SK-N-SH (cell line): ENCODE data around the gene PLPP2. TPM values are rescaled to one million over a fixed set of nuclear protein-coding genes. Genes with fewer than 3 reads are reported as not detected.

ENCODE experiments used
- CTCF ChIA-PET: fragments of 300-600, 350-600 bp; formaldehyde crosslinking; extraction: SDS; loops from one replicate; lab custom pipeline; 2021; lab: Yijun Ruan, JAX
- POLR2A ChIA-PET: fragments of 350-600 bp; sonication (Branson Sonifier 250); formaldehyde crosslinking; extraction: SDS; loops from one replicate; lab custom pipeline; 2020; ENCODE audit warnings: antibody characterized with exemption, inconsistent platforms; lab: Yijun Ruan, JAX
- DNase-seq: peaks from one replicate; pipeline ENCODE4 v3.0.0; 2012
- H2AFZ ChIP-seq: fragments of 200-600 bp; sonication (generic); 2 replicates; pipeline ENCODE4 v1.8.1; 2016; ENCODE audit warnings: antibody characterized with exemption, mild to moderate bottlenecking, low read depth
- H3F3A ChIP-seq: fragments of 200-600 bp; sonication (generic); replicated peaks from 2 replicates; pipeline ENCODE3; 2016; ENCODE audit warnings: antibody characterized with exemption, mild to moderate bottlenecking; ENCODE audit not compliant: insufficient read depth
- H3K27ac ChIP-seq, 2 experiments: fragments of 200-500 bp in 1 of 2; fragments of 200-600 bp in 1 of 2; sonication (Bioruptor generic) in 1 of 2; sonication (generic), shearing (Covaris generic) in 1 of 2; 2 replicates each; pipeline versions ENCODE4 v1.5.1 to v1.6.1; 2014 to 2016; ENCODE audit warnings: low read depth in 2 of 2, inconsistent platforms in 1 of 2, low read length in 1 of 2, mild to moderate bottlenecking in 1 of 2, mixed read lengths in 1 of 2
- H3K27me3 ChIP-seq: fragments of 200-600 bp; sonication (generic), shearing (Covaris generic); 2 replicates; pipeline ENCODE4 v1.6.1; 2016; ENCODE audit warnings: mixed run types; ENCODE audit not compliant: insufficient read depth
- H3K36me3 ChIP-seq, 2 experiments: fragments of 200-500 bp in 1 of 2; fragments of 200-600 bp in 1 of 2; sonication (Bioruptor generic) in 1 of 2; sonication (generic) in 1 of 2; replicated peaks in 1 of 2; 2 replicates each; pipeline versions ENCODE3 to v1.5.1; 2014 to 2016; ENCODE audit warnings: low read length in 1 of 2, mild to moderate bottlenecking in 1 of 2; ENCODE audit not compliant: insufficient read depth in 2 of 2, control insufficient read depth in 1 of 2
- H3K4me1 ChIP-seq, 2 experiments: fragments of 200-500 bp in 1 of 2; fragments of 200-600 bp in 1 of 2; sonication (Bioruptor generic) in 1 of 2; sonication (generic), shearing (Covaris generic) in 1 of 2; 2 replicates each; pipeline versions ENCODE4 v1.5.1 to v1.6.1; 2014 to 2016; ENCODE audit warnings: low read depth in 1 of 2, low read length in 1 of 2, mixed run types in 1 of 2; ENCODE audit not compliant: insufficient read depth in 2 of 2, control insufficient read depth in 1 of 2
- H3K4me2 ChIP-seq: fragments of 200-600 bp; sonication (generic), shearing (Covaris generic); 2 replicates; pipeline ENCODE4 v1.6.1; 2017; ENCODE audit warnings: mixed run types
- H3K4me3 ChIP-seq, 2 experiments: fragments of 200-500 bp in 1 of 2; fragments of 200-600 bp in 1 of 2; sonication (Bioruptor generic) in 1 of 2; sonication (generic), shearing (Covaris generic) in 1 of 2; 2 replicates each; pipeline versions ENCODE4 v1.5.1 to v1.8.1; 2014 to 2016; ENCODE audit warnings: low read depth in 2 of 2, inconsistent platforms in 1 of 2, low read length in 1 of 2, mild to moderate bottlenecking in 1 of 2, mixed read lengths in 1 of 2, moderate library complexity in 1 of 2
- H3K79me2 ChIP-seq: fragments of 200-600 bp; sonication (generic); 2 replicates; pipeline ENCODE4 v1.8.1; 2017; ENCODE audit warnings: mild to moderate bottlenecking; ENCODE audit not compliant: insufficient read depth
- H3K9ac ChIP-seq: fragments of 200-600 bp; sonication (generic); 2 replicates; pipeline ENCODE4 v1.6.1; 2017; ENCODE audit warnings: mixed run types
- H3K9me2 ChIP-seq: fragments of 200-600 bp; sonication (generic); 2 replicates; pipeline ENCODE4 v1.6.1; 2017; ENCODE audit warnings: mixed run types
- H3K9me3 ChIP-seq: fragments of 200-600 bp; sonication (generic); 2 replicates; pipeline ENCODE4 v1.6.1; 2017; ENCODE audit warnings: mixed run types, mild to moderate bottlenecking, moderate library complexity
- H4K20me1 ChIP-seq: fragments of 200-600 bp; sonication (generic); 2 replicates; pipeline ENCODE4 v1.6.1; 2017; ENCODE audit warnings: mild to moderate bottlenecking, mixed run types; ENCODE audit not compliant: insufficient read depth
- EP300 ChIP-seq, 2 experiments: IDR thresholded peaks; 2 replicates each; pipeline versions ENCODE4 v1.4.0 to v1.6.1; 2012; ENCODE audit warnings: borderline replicate concordance in 1 of 2, low read depth in 1 of 2, low read length in 1 of 2
- FOSL2 ChIP-seq: IDR thresholded peaks from 2 replicates; pipeline ENCODE4 v1.4.0; 2012; ENCODE audit warnings: low read depth, mild to moderate bottlenecking, moderate library complexity, borderline replicate concordance
- FOXJ3 ChIP-seq: sonication (generic); formaldehyde crosslinking; IDR thresholded peaks from 2 replicates; pipeline ENCODE4 v1.5.1; 2020; ENCODE audit warnings: mild to moderate bottlenecking, missing genetic modification reagents
- GABPA ChIP-seq: IDR thresholded peaks from 2 replicates; pipeline ENCODE4 v1.4.0; 2012; ENCODE audit warnings: low read depth, mild to moderate bottlenecking
- IRF3 ChIP-seq: fragments of 150-350 bp; IDR thresholded peaks from 2 replicates; pipeline ENCODE4 v1.6.1; 2016; ENCODE audit warnings: mild to moderate bottlenecking, low read depth, low read length
- JUND ChIP-seq: IDR thresholded peaks from 2 replicates; pipeline ENCODE4 v1.4.0; 2012
- MXI1 ChIP-seq: IDR thresholded peaks from 2 replicates; pipeline ENCODE4 v1.6.1; 2012; ENCODE audit warnings: mild to moderate bottlenecking, low read depth, low read length, improper control_type of control experiment
- NFIC ChIP-seq: IDR thresholded peaks from 2 replicates; pipeline ENCODE4 v1.4.0; 2012; ENCODE audit warnings: borderline replicate concordance
- NRF1 ChIP-seq: IDR thresholded peaks from 2 replicates; pipeline ENCODE4 v1.6.1; 2012; ENCODE audit warnings: low read depth, mild to moderate bottlenecking, low read length
- PBX3 ChIP-seq: IDR thresholded peaks from 2 replicates; pipeline ENCODE4; 2012
- POLR2AphosphoS5 ChIP-seq: IDR thresholded peaks from 2 replicates; pipeline ENCODE4 v1.6.1; 2012; ENCODE audit warnings: low read depth, low read length
- RCOR1 ChIP-seq: fragments of 150-350 bp; IDR thresholded peaks from 2 replicates; pipeline ENCODE4 v1.6.1; 2017; ENCODE audit warnings: antibody characterized with exemption, low read length
- RXRA ChIP-seq: IDR thresholded peaks from 2 replicates; pipeline ENCODE4 v1.4.0; 2012; ENCODE audit warnings: low read depth, mild to moderate bottlenecking, borderline replicate concordance
- SIN3A ChIP-seq: IDR thresholded peaks from 2 replicates; pipeline ENCODE4 v1.6.1; 2012; ENCODE audit warnings: low read depth, mild to moderate bottlenecking, low read length, moderate library complexity, borderline replicate concordance
- TAF1 ChIP-seq: IDR thresholded peaks from 2 replicates; pipeline ENCODE4 v1.6.1; 2012; ENCODE audit warnings: low read depth, mild to moderate bottlenecking, low read length, moderate library complexity, borderline replicate concordance
- TCF12 ChIP-seq: IDR thresholded peaks from 2 replicates; pipeline ENCODE4 v1.4.0; 2012
- YY1 ChIP-seq: IDR thresholded peaks from 2 replicates; pipeline ENCODE4 v1.4.0; 2012; ENCODE audit warnings: low read depth, mild to moderate bottlenecking
- WGBS: methylation state at CpG from one replicate; pipeline ENCODE4 v1.1.6; 2017; ENCODE audit warnings: low lambda C conversion rate; 5-methylcytosine and 5-hydroxymethylcytosine counted together
- polyA plus RNA-seq, 3 experiments: library from polyadenylated mRNA; depleted of rRNA; stranded (reverse); fragments of >200 nt; gene quantifications; 2 replicates each; pipeline ENCODE4 v1.2.3, GENCODE V29; 2012
- TF ChIP-seq, protein P1 (sequence below): IDR thresholded peaks from 2 replicates; pipeline ENCODE4 v1.4.0; 2012; ENCODE audit warnings: low read depth
- TF ChIP-seq, protein P2 (sequence below): IDR thresholded peaks from 2 replicates; pipeline ENCODE4 v1.4.0; 2012; ENCODE audit warnings: low read depth, borderline replicate concordance

PLPP2 gene
- polyA plus RNA-seq, 1 of the 3 experiments (the other 2 are of a cell fraction) = 33.6 TPM

GRCh38 chr19:325937-326565, 34.8 kb upstream of the PLPP2 start:
- TF ChIP-seq FOXJ3 = no peak
- no peak for TF ChIP-seq NFIC
- TF ChIP-seq, protein P1, sequence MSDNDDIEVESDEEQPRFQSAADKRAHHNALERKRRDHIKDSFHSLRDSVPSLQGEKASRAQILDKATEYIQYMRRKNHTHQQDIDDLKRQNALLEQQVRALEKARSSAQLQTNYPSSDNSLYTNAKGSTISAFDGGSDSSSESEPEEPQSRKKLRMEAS = no peak
- TF ChIP-seq FOSL2 = no peak
- no peak for TF ChIP-seq MXI1
- TF ChIP-seq TCF12 = no peak
- no peak for TF ChIP-seq GABPA
- no peak for TF ChIP-seq JUND
- no peak for TF ChIP-seq PBX3
- TF ChIP-seq, protein P2, sequence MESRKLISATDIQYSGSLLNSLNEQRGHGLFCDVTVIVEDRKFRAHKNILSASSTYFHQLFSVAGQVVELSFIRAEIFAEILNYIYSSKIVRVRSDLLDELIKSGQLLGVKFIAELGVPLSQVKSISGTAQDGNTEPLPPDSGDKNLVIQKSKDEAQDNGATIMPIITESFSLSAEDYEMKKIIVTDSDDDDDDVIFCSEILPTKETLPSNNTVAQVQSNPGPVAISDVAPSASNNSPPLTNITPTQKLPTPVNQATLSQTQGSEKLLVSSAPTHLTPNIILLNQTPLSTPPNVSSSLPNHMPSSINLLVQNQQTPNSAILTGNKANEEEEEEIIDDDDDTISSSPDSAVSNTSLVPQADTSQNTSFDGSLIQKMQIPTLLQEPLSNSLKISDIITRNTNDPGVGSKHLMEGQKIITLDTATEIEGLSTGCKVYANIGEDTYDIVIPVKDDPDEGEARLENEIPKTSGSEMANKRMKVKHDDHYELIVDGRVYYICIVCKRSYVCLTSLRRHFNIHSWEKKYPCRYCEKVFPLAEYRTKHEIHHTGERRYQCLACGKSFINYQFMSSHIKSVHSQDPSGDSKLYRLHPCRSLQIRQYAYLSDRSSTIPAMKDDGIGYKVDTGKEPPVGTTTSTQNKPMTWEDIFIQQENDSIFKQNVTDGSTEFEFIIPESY = no peak
- no peak for TF ChIP-seq POLR2AphosphoS5
- no peak for TF ChIP-seq NRF1
- TF ChIP-seq, all 33 proteins: peak for 0
- H3K9me2 ChIP-seq = no peaks in the 10 kb centered on the region
- no peak overlapping the region for H3K9ac ChIP-seq
- H3K79me2 ChIP-seq = peaks cover 30% of the 10 kb centered on the region
- ChIA-PET CTCF (no interaction called here), POLR2A (no interaction called here)
- H2AFZ ChIP-seq = no peak overlapping the region
- H3K4me2 ChIP-seq = no peak overlapping the region
- no peaks in the 10 kb centered on the region for H3K9me3 ChIP-seq
- H3K27me3 ChIP-seq = no peaks in the 10 kb centered on the region
- no peak overlapping the region for H3K27ac ChIP-seq
- no peak for DNase-seq
- H3F3A ChIP-seq = no peaks in the 10 kb centered on the region
- no peak overlapping the region for H3K4me3 ChIP-seq
- no peaks in the 10 kb centered on the region for H3K4me1 ChIP-seq
- H4K20me1 ChIP-seq = no peaks in the 10 kb centered on the region
- 95% methylated on average over 13 of the region's 33 CpGs for WGBS
- H3K36me3 ChIP-seq = peaks cover 40 to 57% of the 10 kb centered on the region in 2 experiments

DNA sequence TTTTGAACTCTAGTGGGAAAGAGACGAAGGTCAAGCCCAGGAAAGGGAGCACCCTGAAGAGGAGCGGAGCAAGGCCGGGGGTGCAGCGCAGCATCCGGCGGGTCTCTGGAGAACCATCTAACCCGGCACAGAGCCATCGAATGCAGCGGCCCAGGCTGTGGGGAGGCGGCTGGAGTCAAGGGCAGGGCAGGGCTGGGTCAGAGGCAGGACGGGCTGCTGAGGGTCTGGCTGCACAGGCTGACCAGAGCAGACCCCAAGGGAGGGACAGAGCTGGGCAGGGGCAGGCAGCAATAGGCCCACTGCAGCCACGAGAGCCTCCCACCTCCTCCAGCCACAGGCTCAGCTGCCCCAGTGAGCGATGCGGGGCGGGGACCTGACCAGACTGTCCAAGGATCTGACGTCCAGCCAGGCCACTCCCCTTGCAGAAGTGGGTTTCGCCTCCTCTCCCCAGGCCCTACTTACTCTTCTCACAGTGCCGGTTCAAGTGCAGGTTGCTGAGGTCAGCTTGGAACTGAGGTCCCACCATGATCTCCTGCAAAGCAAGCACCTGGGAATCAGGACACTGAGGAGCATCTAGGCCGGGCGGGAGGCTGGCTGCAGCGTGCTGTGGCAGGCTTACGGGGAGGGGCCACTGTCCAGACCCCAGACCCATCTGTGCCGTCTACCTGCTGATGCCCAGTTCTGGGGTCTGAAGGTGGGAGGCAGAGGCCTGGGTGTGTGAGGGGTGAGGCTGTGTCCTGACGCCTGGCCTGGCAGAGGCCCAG, 34.2 kb upstream of the PLPP2 start:
- peaks cover 42 to 57% of the 10 kb centered on the region in 2 experiments for H3K36me3 ChIP-seq
- H3K9ac ChIP-seq = no peak overlapping the region
- ChIA-PET CTCF (no interaction called here), POLR2A (no interaction called here)
- H3K79me2 ChIP-seq = peaks cover 31% of the 10 kb centered on the region
- no peaks in the 10 kb centered on the region for H3K4me1 ChIP-seq
- no peak for DNase-seq
- no peaks in the 10 kb centered on the region for H3K9me2 ChIP-seq
- H3K4me2 ChIP-seq = no peak overlapping the region
- H4K20me1 ChIP-seq = no peaks in the 10 kb centered on the region
- H3K27me3 ChIP-seq = no peaks in the 10 kb centered on the region
- WGBS = 95% methylated on average over 14 of the region's 24 CpGs
- H3K4me3 ChIP-seq = no peak overlapping the region
- H3K27ac ChIP-seq = no peak overlapping the region
- no peaks in the 10 kb centered on the region for H3K9me3 ChIP-seq
- no peak overlapping the region for H2AFZ ChIP-seq
- H3F3A ChIP-seq = no peaks in the 10 kb centered on the region
- TF ChIP-seq IRF3 (no peak), RCOR1 (no peak), SIN3A (no peak), TAF1 (no peak), YY1 (no peak), RXRA (no peak), EP300 (IDR thresholded peaks at IDR 0.05; ENCODE audit: borderline replicate concordance in 1 of 2, low read depth in 1 of 2, low read length in 1 of 2) (no peak), FOXJ3 (no peak), NFIC (no peak), NRF1 (no peak)
- TF ChIP-seq, protein P2 = no peak
